Measurements from ENCODE around the gene BLNK.

The BLNK gene

GRCh38 chr10:96261930-96262329, 9.4 kb downstream of the BLNK start:
- DNase-seq (ENCODE audit: low read depth in 3 of 3) = no peak

- DNase-seq (ENCODE audit: low read depth in 3 of 3) = no peak
Observed at GRCh38 chr10:96261132-96261531, 10.2 kb downstream of the BLNK start.

- DNase-seq (ENCODE audit: low read depth in 3 of 3) = no peak
Observed at GRCh38 chr10:96260014-96260413, 11.4 kb downstream of the BLNK start.

- DNase-seq (ENCODE audit: low read depth in 3 of 3) = no peak
Observed at GRCh38 chr10:96259150-96259549, 12.2 kb downstream of the BLNK start.

- no peak for DNase-seq (ENCODE audit: low read depth in 3 of 3)
Observed at GRCh38 chr10:96257944-96258343, 13.4 kb downstream of the BLNK start.

GRCh38 chr10:96255549-96256333, 15.6 kb downstream of the BLNK start:
- DNase-seq (ENCODE audit: low read depth in 3 of 3) = no peak

GRCh38 chr10:96254976-96255375, 16.4 kb downstream of the BLNK start:
- no peak for DNase-seq (ENCODE audit: low read depth in 3 of 3)

GRCh38 chr10:96252730-96253129, 18.6 kb downstream of the BLNK start:
- no peak for DNase-seq (ENCODE audit: low read depth in 3 of 3)

GRCh38 chr10:96250349-96250748, 21.0 kb downstream of the BLNK start:
- no peak for DNase-seq (ENCODE audit: low read depth in 3 of 3)

GRCh38 chr10:96249264-96249663, 22.1 kb downstream of the BLNK start:
- no peak for DNase-seq (ENCODE audit: low read depth in 3 of 3)

GRCh38 chr10:96244354-96244753, 27.0 kb downstream of the BLNK start:
- no peak for DNase-seq (ENCODE audit: low read depth in 3 of 3)

GRCh38 chr10:96243296-96243695, 28.1 kb downstream of the BLNK start:
- DNase-seq (ENCODE audit: low read depth in 3 of 3) = no peak

GRCh38 chr10:96242822-96243221, 28.5 kb downstream of the BLNK start:
- no peak for DNase-seq (ENCODE audit: low read depth in 3 of 3)

- no peak for DNase-seq (ENCODE audit: low read depth in 3 of 3)
Observed at GRCh38 chr10:96238646-96239623, 32.4 kb downstream of the BLNK start.

- no peak for DNase-seq (ENCODE audit: low read depth in 3 of 3)
Observed at GRCh38 chr10:96236876-96237275, 34.5 kb downstream of the BLNK start.

GRCh38 chr10:96236090-96236478, 35.3 kb downstream of the BLNK start:
- no peak for DNase-seq (ENCODE audit: low read depth in 3 of 3)

- no peak for DNase-seq (ENCODE audit: low read depth in 3 of 3)
Observed at GRCh38 chr10:96235326-96236089, 35.9 kb downstream of the BLNK start.

- no peak for DNase-seq (ENCODE audit: low read depth in 3 of 3)
Observed at GRCh38 chr10:96233959-96234358, 37.4 kb downstream of the BLNK start.

GRCh38 chr10:96230527-96230926, 40.8 kb downstream of the BLNK start:
- DNase-seq (ENCODE audit: low read depth in 3 of 3) = no peak

GRCh38 chr10:96229568-96230030, 41.8 kb downstream of the BLNK start:
- DNase-seq (ENCODE audit: low read depth in 3 of 3) = peak; percentile 41 to 66 (median 56)

- no peak for DNase-seq (ENCODE audit: low read depth in 3 of 3)
Observed at GRCh38 chr10:96228408-96228994, 42.9 kb downstream of the BLNK start.
